ENCODE results near the gene SULT1A1. TPM values are rescaled to one million over a fixed set of nuclear protein-coding genes. Genes with fewer than 3 reads are reported as not detected.
A peak's percentile ranks its signal among the peaks of the same experiment; 100 is the strongest.

Gene SULT1A1
- total RNA-seq, 1 donor from 2014 or later = 0.41 TPM

DNA sequence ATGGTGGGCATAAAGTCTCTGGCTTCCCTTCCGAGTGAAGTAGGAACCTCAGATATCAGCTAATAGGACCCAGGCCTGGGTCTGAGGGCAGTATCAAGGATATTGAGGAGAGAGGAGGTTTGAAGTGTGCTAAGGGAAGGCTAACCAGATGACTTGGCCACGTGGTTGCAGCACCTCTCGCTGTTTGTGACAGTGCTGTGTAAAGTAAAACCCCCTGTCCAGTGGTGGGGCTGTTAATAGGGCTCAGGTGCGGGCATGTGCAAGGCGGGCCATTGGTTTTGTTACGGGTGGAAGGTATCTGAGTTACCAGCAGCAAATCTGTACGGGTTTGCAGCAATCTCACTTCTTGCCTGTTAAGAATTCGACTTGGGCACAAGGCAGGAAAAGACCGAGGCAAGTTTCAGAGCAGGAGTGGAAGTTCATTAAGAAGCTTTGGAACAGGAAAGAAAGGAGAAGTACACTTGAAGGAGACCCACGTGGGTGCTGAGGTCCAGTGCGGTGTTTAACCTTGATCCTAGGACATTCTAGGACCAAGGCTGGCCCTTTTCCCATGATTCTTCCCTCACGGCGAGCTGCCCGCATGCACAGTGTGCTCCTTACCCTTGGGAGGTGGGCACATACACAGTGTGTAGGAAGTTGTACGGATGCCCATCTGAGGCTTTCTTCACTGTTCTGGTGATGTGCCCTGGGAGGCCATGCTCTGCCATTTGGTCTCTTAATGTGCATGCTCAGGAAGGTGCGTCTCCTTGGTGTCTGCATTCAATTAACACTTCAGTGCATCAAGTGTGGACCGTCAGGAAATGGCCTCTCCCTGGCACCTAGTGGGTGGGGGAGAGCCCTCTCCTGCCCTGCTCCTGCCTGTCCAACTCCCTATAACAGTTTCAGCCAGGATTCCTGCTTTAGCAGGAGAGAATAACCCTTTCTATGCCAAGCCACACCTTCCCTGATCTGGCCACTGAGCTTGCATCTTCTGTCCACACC is 35.8 kb downstream of the SULT1A1 start:
- Histone ChIP-seq H3K9ac (ENCODE audit: low read length) (no peak overlapping the region), H3K27ac (ENCODE audit: low read depth, low read length) (no peak overlapping the region), H3K36me3 (ENCODE audit: insufficient read depth, low read length) (no peaks in the 10 kb centered on the region), H3K4me3 (ENCODE audit: insufficient read depth, low read depth, low read length) (no peak overlapping the region), H3K9me3 (ENCODE audit: insufficient read depth, low read depth, low read length) (no peaks in the 10 kb centered on the region), H4K20me1 (ENCODE audit: insufficient read depth, low read length) (peaks cover 31% of the 10 kb centered on the region), H2AFZ (ENCODE audit: low read depth, low read length) (no peak overlapping the region), H3K4me1 (ENCODE audit: insufficient read depth, low read length) (no peaks in the 10 kb centered on the region), H3K79me2 (ENCODE audit: insufficient read depth, low read length) (peaks cover 2% of the 10 kb centered on the region), H3K27me3 (ENCODE audit: insufficient read depth, low read length) (no peaks in the 10 kb centered on the region), H3K4me2 (ENCODE audit: low read length) (no peak overlapping the region)
- Mint-ChIP-seq H3K4me3 (ENCODE audit: unreplicated experiment) (no peak overlapping the region), H3K27me3 (ENCODE audit: low read depth, unreplicated experiment) (no peaks in the 10 kb centered on the region), H3K4me1 (ENCODE audit: low read depth, unreplicated experiment) (peaks cover 14% of the 10 kb centered on the region), H3K27ac (ENCODE audit: unreplicated experiment) (no peak overlapping the region), H3K9me3 (ENCODE audit: unreplicated experiment) (no peaks in the 10 kb centered on the region), H3K36me3 (ENCODE audit: low read depth, unreplicated experiment) (peaks cover 3% of the 10 kb centered on the region)
- FAIRE-seq = no peak
- TF ChIP-seq EZH2 (IDR thresholded peaks at IDR 0.05; ENCODE audit: insufficient read depth, low read length) (no peak), CTCF (IDR thresholded peaks at IDR 0.05; ENCODE audit: insufficient read depth, low read depth, low read length) (no peak)
- DNase-seq (ENCODE audit: low read depth) = no peak

GRCh38 chr16:28572696-28573510 is 36.9 kb downstream of the SULT1A1 start:
- no peak overlapping the region for H3K9ac ChIP-seq (ENCODE audit: low read length)
- no peaks in the 10 kb centered on the region for H3K27me3 Mint-ChIP-seq (ENCODE audit: low read depth, unreplicated experiment)
- no peak overlapping the region for H3K4me3 Mint-ChIP-seq (ENCODE audit: unreplicated experiment)
- peaks cover 31% of the 10 kb centered on the region for H4K20me1 ChIP-seq (ENCODE audit: insufficient read depth, low read length)
- H3K27ac ChIP-seq (ENCODE audit: low read depth, low read length) = no peak overlapping the region
- no peaks in the 10 kb centered on the region for H3K9me3 ChIP-seq (ENCODE audit: insufficient read depth, low read depth, low read length)
- FAIRE-seq = no peak
- no peaks in the 10 kb centered on the region for H3K9me3 Mint-ChIP-seq (ENCODE audit: unreplicated experiment)
- peak overlapping the region; percentile 28 for H3K4me2 ChIP-seq (ENCODE audit: low read length)
- H3K36me3 Mint-ChIP-seq (ENCODE audit: low read depth, unreplicated experiment) = peaks cover 3% of the 10 kb centered on the region
- H3K4me3 ChIP-seq (ENCODE audit: insufficient read depth, low read depth, low read length) = no peak overlapping the region
- H3K4me1 Mint-ChIP-seq (ENCODE audit: low read depth, unreplicated experiment) = peaks cover 15% of the 10 kb centered on the region
- no peaks in the 10 kb centered on the region for H3K27me3 ChIP-seq (ENCODE audit: insufficient read depth, low read length)
- H3K36me3 ChIP-seq (ENCODE audit: insufficient read depth, low read length) = no peaks in the 10 kb centered on the region
- H3K4me1 ChIP-seq (ENCODE audit: insufficient read depth, low read length) = no peaks in the 10 kb centered on the region
- TF ChIP-seq CTCF (IDR thresholded peaks at IDR 0.05; ENCODE audit: insufficient read depth, low read depth, low read length) (no peak), EZH2 (IDR thresholded peaks at IDR 0.05; ENCODE audit: insufficient read depth, low read length) (no peak)
- peak overlapping the region; percentile 70 for H3K27ac Mint-ChIP-seq (ENCODE audit: unreplicated experiment)
- DNase-seq (ENCODE audit: low read depth) = no peak
- peak overlapping the region; percentile 5 for H2AFZ ChIP-seq (ENCODE audit: low read depth, low read length)
- peaks cover 2% of the 10 kb centered on the region for H3K79me2 ChIP-seq (ENCODE audit: insufficient read depth, low read length)
